ENCODE measurements around the gene RNF103. TPM values are rescaled to one million over a fixed set of nuclear protein-coding genes. Genes with fewer than 3 reads are reported as not detected.

Gene RNF103
- total and polyA plus RNA-seq, 2 of the 13 experiments (the other 11 are each of a cell fraction or from before 2014, with no cell fraction given) = 19.8 to 21.1 TPM

GRCh38 chr2:86556508-86556907 lies 67.2 kb downstream of the RNF103 start (continued):
- TF ChIP-seq, protein P1, sequence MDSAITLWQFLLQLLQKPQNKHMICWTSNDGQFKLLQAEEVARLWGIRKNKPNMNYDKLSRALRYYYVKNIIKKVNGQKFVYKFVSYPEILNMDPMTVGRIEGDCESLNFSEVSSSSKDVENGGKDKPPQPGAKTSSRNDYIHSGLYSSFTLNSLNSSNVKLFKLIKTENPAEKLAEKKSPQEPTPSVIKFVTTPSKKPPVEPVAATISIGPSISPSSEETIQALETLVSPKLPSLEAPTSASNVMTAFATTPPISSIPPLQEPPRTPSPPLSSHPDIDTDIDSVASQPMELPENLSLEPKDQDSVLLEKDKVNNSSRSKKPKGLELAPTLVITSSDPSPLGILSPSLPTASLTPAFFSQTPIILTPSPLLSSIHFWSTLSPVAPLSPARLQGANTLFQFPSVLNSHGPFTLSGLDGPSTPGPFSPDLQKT (CRISPR knock-in tag; IDR thresholded peaks at IDR 0.05; ENCODE audit: borderline replicate concordance) = no peak
- TF ChIP-seq NAIF1 (CRISPR knock-in tag; IDR thresholded peaks at IDR 0.05; ENCODE audit: borderline replicate concordance) (no peak; the same call in 1 of the 2 replicates), NKX3-1 (CRISPR knock-in tag; IDR thresholded peaks at IDR 0.05) (no peak), KLF11 (CRISPR knock-in tag; IDR thresholded peaks at IDR 0.05) (no peak), ETV5 (CRISPR knock-in tag; IDR thresholded peaks at IDR 0.05; ENCODE audit: borderline replicate concordance) (peak; percentile 57; the same call in 1 of the 2 replicates), ZNF549 (CRISPR knock-in tag; IDR thresholded peaks at IDR 0.05) (no peak), THAP11 (CRISPR knock-in tag; IDR thresholded peaks at IDR 0.05) (peak; percentile 57; the same call in 1 of the 2 replicates), ZBTB20 (CRISPR knock-in tag; IDR thresholded peaks at IDR 0.05; ENCODE audit: borderline replicate concordance, low read depth) (no peak), ZNF512 (CRISPR knock-in tag; IDR thresholded peaks at IDR 0.05) (no peak), KLF6 (CRISPR knock-in tag; IDR thresholded peaks at IDR 0.05) (no peak), ZNF275 (CRISPR knock-in tag; IDR thresholded peaks at IDR 0.05; ENCODE audit: borderline replicate concordance) (no peak), ZNF33B (CRISPR knock-in tag; IDR thresholded peaks at IDR 0.05) (no peak), TBX3 (IDR thresholded peaks at IDR 0.05; ENCODE audit: borderline replicate concordance) (peak; percentile 77; the same call in 1 of the 2 replicates), CBX2 (IDR thresholded peaks at IDR 0.05; ENCODE audit: low read depth, low read length) (no peak), CBX2 (CRISPR knock-in tag; IDR thresholded peaks at IDR 0.05; ENCODE audit: low read depth) (no peak), RELA (CRISPR knock-in tag; IDR thresholded peaks at IDR 0.05) (0 out of 2 replicates have a peak, but pooled peaks have one; percentile 41), HOXA9 (CRISPR knock-in tag; IDR thresholded peaks at IDR 0.05; ENCODE audit: borderline replicate concordance) (no peak), HNF4G (IDR thresholded peaks at IDR 0.05; ENCODE audit: borderline replicate concordance, low read depth, low read length) (no peak), HNF4G (CRISPR knock-in tag; IDR thresholded peaks at IDR 0.05; ENCODE audit: borderline replicate concordance, low read depth) (no peak)
- TF ChIP-seq, protein P2, sequence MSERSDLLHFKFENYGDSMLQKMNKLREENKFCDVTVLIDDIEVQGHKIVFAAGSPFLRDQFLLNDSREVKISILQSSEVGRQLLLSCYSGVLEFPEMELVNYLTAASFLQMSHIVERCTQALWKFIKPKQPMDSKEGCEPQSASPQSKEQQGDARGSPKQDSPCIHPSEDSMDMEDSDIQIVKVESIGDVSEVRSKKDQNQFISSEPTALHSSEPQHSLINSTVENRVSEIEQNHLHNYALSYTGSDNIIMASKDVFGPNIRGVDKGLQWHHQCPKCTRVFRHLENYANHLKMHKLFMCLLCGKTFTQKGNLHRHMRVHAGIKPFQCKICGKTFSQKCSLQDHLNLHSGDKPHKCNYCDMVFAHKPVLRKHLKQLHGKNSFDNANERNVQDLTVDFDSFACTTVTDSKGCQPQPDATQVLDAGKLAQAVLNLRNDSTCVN (CRISPR knock-in tag; IDR thresholded peaks at IDR 0.05; ENCODE audit: borderline replicate concordance) = 0 out of 2 replicates have a peak, but pooled peaks have one; percentile 18

All from HepG2 (cell line).